Thymus (tissue), 11 donors: Measurements from ENCODE around the gene L3MBTL2. TPM values are rescaled to one million over a fixed set of nuclear protein-coding genes. Genes with fewer than 3 reads are reported as not detected.

ENCODE experiments used
- DNase-seq, 9 donors: peaks; one replicate each; pipeline ENCODE4 v3.0.0-alpha.2; 2013; ENCODE audit warnings: low spot score in 9 of 9, low read depth in 6 of 9, missing footprints in 1 of 9
- H3K27ac ChIP-seq, 2 donors: one replicate each; pipeline ENCODE4 v1.5.1; 2013; ENCODE audit warnings: control low read depth in 1 of 2, low read depth in 1 of 2, low read length in 1 of 2, mild to moderate bottlenecking in 1 of 2, moderate library complexity in 1 of 2
- H3K27me3 ChIP-seq, 2 donors: one replicate each; pipeline ENCODE4 v1.5.1; 2013; ENCODE audit warnings: low read length in 1 of 2; ENCODE audit not compliant: control insufficient read depth in 2 of 2, insufficient read depth in 1 of 2
- H3K36me3 ChIP-seq, 2 donors: one replicate each; pipeline ENCODE4 v1.5.1; 2013; ENCODE audit warnings: low read length in 1 of 2, mild to moderate bottlenecking in 1 of 2, moderate library complexity in 1 of 2; ENCODE audit not compliant: control insufficient read depth in 2 of 2, insufficient read depth in 2 of 2
- H3K4me1 ChIP-seq, 2 donors: one replicate each; pipeline ENCODE4 v1.5.1; 2013; ENCODE audit warnings: low read length in 2 of 2; ENCODE audit not compliant: control insufficient read depth in 2 of 2, insufficient read depth in 2 of 2
- H3K4me3 ChIP-seq, 2 donors: one replicate each; pipeline ENCODE4 v1.5.1; 2013; ENCODE audit warnings: low read length in 2 of 2, control low read depth in 1 of 2, mild to moderate bottlenecking in 1 of 2
- H3K9me3 ChIP-seq, 2 donors: one replicate each; pipeline ENCODE4 v1.5.1; 2013; ENCODE audit warnings: low read length in 1 of 2, mild to moderate bottlenecking in 1 of 2; ENCODE audit not compliant: control insufficient read depth in 2 of 2, insufficient read depth in 1 of 2
- WGBS: extraction: QIAGEN DNeasy Blood & Tissue Kit; methylation state at CpG from one replicate; pipeline ENCODE4 v1.1.7; 2013; 5-methylcytosine and 5-hydroxymethylcytosine counted together
- polyA plus RNA-seq: library from polyadenylated mRNA; stranded (reverse); fragments of 200-250 nt; gene quantifications from one replicate; pipeline ENCODE4 v1.2.3, GENCODE V29; 2013
- total RNA-seq: library from RNA; stranded (reverse); fragments of 120-200 nt; gene quantifications from one replicate; pipeline ENCODE4 v1.2.4, GENCODE V29; 2013
- donor health status: healthy.

L3MBTL2 gene
- total and polyA plus RNA-seq, 2 donors = 16.0 to 19.9 TPM

- Histone ChIP-seq H3K4me1 (peaks cover 10 to 17% of the 10 kb centered on the region in 2 donors), H3K36me3 (no peaks in the 10 kb centered on the region), H3K27ac (no peak overlapping the region), H3K27me3 (peaks cover 7 to 51% of the 10 kb centered on the region in 2 donors), H3K4me3 (peak overlapping the region; percentile 61 to 82), H3K9me3 (no peaks in the 10 kb centered on the region)
- DNase-seq = peak in 4 of 9 donors; percentile 15 to 50 (median 24)
- 2% methylated on average over 9 of the region's 9 CpGs for WGBS
Measured at GRCh38 chr22:41198027-41198580, 7.0 kb upstream of the L3MBTL2 start.

GRCh38 chr22:41201141-41201540, 4.0 kb upstream of the L3MBTL2 start:
- 64% methylated on average over 10 of the region's 10 CpGs for WGBS
- H3K36me3 ChIP-seq = no peaks in the 10 kb centered on the region
- H3K4me3 ChIP-seq = no peak overlapping the region
- no peaks in the 10 kb centered on the region for H3K9me3 ChIP-seq
- DNase-seq = no peak
- H3K27me3 ChIP-seq = peaks cover 7 to 46% of the 10 kb centered on the region in 2 donors
- peaks cover 20 to 27% of the 10 kb centered on the region in 2 donors for H3K4me1 ChIP-seq
- H3K27ac ChIP-seq = no peak overlapping the region

- H3K4me3 ChIP-seq = no peak overlapping the region
- WGBS = 94% methylated on average over 2 of the region's 2 CpGs
- no peaks in the 10 kb centered on the region for H3K9me3 ChIP-seq
- H3K36me3 ChIP-seq = no peaks in the 10 kb centered on the region
- DNase-seq = no peak
- peaks cover 0 to 30% of the 10 kb centered on the region in 2 donors for H3K27me3 ChIP-seq
- peaks cover 15 to 16% of the 10 kb centered on the region in 2 donors for H3K4me1 ChIP-seq
- H3K27ac ChIP-seq = no peak overlapping the region
Measured at GRCh38 chr22:41203118-41203517, 2.0 kb upstream of the L3MBTL2 start.

- Histone ChIP-seq H3K27ac (no peak overlapping the region), H3K4me1 (peaks cover 11 to 12% of the 10 kb centered on the region in 2 donors), H3K4me3 (no peak overlapping the region), H3K27me3 (peaks cover 0 to 21% of the 10 kb centered on the region in 2 donors), H3K9me3 (no peaks in the 10 kb centered on the region), H3K36me3 (peaks cover 0 to 3% of the 10 kb centered on the region in 2 donors)
- WGBS = 62% methylated on average over 6 of the region's 6 CpGs
- no peak for DNase-seq
Measured at GRCh38 chr22:41204066-41204465, 1.0 kb upstream of the L3MBTL2 start.

- H3K4me3 ChIP-seq = no peak overlapping the region
- 98% methylated on average over 9 of the region's 9 CpGs for WGBS
- no peak overlapping the region for H3K27ac ChIP-seq
- peaks cover 0 to 4% of the 10 kb centered on the region in 2 donors for H3K27me3 ChIP-seq
- peaks cover 11 to 12% of the 10 kb centered on the region in 2 donors for H3K4me1 ChIP-seq
- DNase-seq = no peak
- peaks cover 8 to 19% of the 10 kb centered on the region in 2 donors for H3K36me3 ChIP-seq
- no peaks in the 10 kb centered on the region for H3K9me3 ChIP-seq
Measured at GRCh38 chr22:41206719-41207118, 1.6 kb downstream of the L3MBTL2 start.

- Histone ChIP-seq H3K9me3 (peaks cover 2 to 14% of the 10 kb centered on the region in 2 donors), H3K27ac (no peak overlapping the region), H3K4me3 (no peak overlapping the region), H3K27me3 (no peaks in the 10 kb centered on the region), H3K36me3 (peaks cover 27 to 45% of the 10 kb centered on the region in 2 donors), H3K4me1 (peaks cover 10 to 24% of the 10 kb centered on the region in 2 donors)
- WGBS = 97% methylated on average over 10 of the region's 10 CpGs
- DNase-seq = no peak
Measured at GRCh38 chr22:41215409-41215808, 10.3 kb downstream of the L3MBTL2 start.

GRCh38 chr22:41215926-41216325, 10.8 kb downstream of the L3MBTL2 start:
- Histone ChIP-seq H3K27ac (peak overlapping the region in 1 of 2 donors; percentile 3), H3K27me3 (no peaks in the 10 kb centered on the region), H3K36me3 (peaks cover 27 to 47% of the 10 kb centered on the region in 2 donors), H3K9me3 (peaks cover 2 to 14% of the 10 kb centered on the region in 2 donors), H3K4me3 (no peak overlapping the region), H3K4me1 (peaks cover 10 to 24% of the 10 kb centered on the region in 2 donors)
- over 99% methylated on average over 7 of the region's 7 CpGs for WGBS
- no peak for DNase-seq

GRCh38 chr22:41216984-41217383, 11.9 kb downstream of the L3MBTL2 start:
- peaks cover 2 to 14% of the 10 kb centered on the region in 2 donors for H3K9me3 ChIP-seq
- H3K27me3 ChIP-seq = no peaks in the 10 kb centered on the region
- peaks cover 29 to 47% of the 10 kb centered on the region in 2 donors for H3K36me3 ChIP-seq
- 93% methylated on average over 13 of the region's 13 CpGs for WGBS
- H3K4me1 ChIP-seq = peaks cover 10 to 24% of the 10 kb centered on the region in 2 donors
- no peak overlapping the region for H3K4me3 ChIP-seq
- H3K27ac ChIP-seq = peak overlapping the region; percentile 85 to 86
- DNase-seq = no peak

GRCh38 chr22:41217553-41218157, 12.5 kb downstream of the L3MBTL2 start:
- H3K4me1 ChIP-seq = peaks cover 10 to 24% of the 10 kb centered on the region in 2 donors
- WGBS = 21% methylated on average over 16 of the region's 16 CpGs
- peaks cover 36 to 52% of the 10 kb centered on the region in 2 donors for H3K36me3 ChIP-seq
- peak overlapping the region; percentile 85 to 86 for H3K27ac ChIP-seq
- H3K27me3 ChIP-seq = no peaks in the 10 kb centered on the region
- H3K4me3 ChIP-seq = peak overlapping the region; percentile 29 to 39
- H3K9me3 ChIP-seq = peaks cover 2 to 14% of the 10 kb centered on the region in 2 donors
- peak in 6 of 9 donors; percentile 52 to 84 (median 66) for DNase-seq
